ENCODE data around the gene ADAMTS6. TPM values are rescaled to one million over a fixed set of nuclear protein-coding genes. Genes with fewer than 3 reads are reported as not detected.
"Not testable (repeated sequence)": the region's sequence is repeated elsewhere in the genome, so short reads cannot be mapped to it uniquely, and the experiment has no call there.

The ADAMTS6 gene
- polyA plus RNA-seq, 1 experiment, result 28.0 TPM

DNA sequence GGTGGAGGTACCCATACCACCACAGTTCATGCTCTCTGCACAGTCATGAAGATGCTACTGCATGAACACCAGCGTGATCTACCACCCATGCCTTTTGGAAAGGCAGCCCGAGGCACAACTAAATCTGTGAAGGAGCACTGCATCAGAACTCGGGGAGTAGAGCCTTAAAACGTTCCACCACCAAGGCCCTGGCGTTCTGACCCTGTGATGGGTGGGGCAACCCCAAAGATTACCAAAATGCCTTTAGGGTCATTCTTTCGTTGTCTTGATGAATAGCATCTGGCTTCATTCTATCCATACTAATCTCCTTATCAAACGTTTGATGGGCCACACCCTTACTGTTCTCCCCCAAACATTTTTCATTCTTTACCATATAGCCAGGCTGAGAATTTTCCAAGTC lies 97.9 kb downstream of the ADAMTS6 start:
- CTCF ChIA-PET, result no interaction called here
- POLR2A ChIA-PET, result no interaction called here
- Histone ChIP-seq H3K4me3 (ENCODE audit: low read depth, low read length) (no peak overlapping the region), H3K36me3 (ENCODE audit: control insufficient read depth, insufficient read depth, low read length) (no peaks in the 10 kb centered on the region), H3K27me3 (ENCODE audit: control insufficient read depth, insufficient read depth, low read length) (no peaks in the 10 kb centered on the region)
- no peak for DNase-seq (ENCODE audit: low read depth)
- TF ChIP-seq, protein P1, sequence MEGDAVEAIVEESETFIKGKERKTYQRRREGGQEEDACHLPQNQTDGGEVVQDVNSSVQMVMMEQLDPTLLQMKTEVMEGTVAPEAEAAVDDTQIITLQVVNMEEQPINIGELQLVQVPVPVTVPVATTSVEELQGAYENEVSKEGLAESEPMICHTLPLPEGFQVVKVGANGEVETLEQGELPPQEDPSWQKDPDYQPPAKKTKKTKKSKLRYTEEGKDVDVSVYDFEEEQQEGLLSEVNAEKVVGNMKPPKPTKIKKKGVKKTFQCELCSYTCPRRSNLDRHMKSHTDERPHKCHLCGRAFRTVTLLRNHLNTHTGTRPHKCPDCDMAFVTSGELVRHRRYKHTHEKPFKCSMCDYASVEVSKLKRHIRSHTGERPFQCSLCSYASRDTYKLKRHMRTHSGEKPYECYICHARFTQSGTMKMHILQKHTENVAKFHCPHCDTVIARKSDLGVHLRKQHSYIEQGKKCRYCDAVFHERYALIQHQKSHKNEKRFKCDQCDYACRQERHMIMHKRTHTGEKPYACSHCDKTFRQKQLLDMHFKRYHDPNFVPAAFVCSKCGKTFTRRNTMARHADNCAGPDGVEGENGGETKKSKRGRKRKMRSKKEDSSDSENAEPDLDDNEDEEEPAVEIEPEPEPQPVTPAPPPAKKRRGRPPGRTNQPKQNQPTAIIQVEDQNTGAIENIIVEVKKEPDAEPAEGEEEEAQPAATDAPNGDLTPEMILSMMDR (IDR thresholded peaks at IDR 0.05; ENCODE audit: insufficient read depth, low read depth, low read length), result no peak

DNA sequence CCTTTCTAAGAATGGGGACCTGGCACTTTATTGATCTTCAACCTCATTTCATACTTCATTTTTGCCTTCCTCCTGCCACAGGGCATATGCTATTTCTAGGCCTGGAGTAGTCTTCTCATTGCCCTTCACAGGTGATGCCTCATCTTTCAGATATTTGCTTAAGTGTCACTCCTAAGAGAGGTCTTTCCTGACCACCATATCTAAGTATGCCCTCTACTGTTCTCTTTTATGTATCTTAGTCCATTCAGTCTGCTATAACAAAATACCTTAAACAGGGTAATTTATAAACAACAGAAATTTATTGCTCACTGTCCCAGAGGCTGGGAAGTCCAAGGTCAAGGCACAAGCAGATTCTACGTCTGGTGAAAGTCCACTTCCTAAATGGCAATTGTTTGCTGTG lies 99.1 kb downstream of the ADAMTS6 start:
- ChIA-PET CTCF (interaction anchor here (0.9 kb wide), 1 partner anchor 422 kb away, joined by 3 read pairs; no protein-coding TSS in a partner anchor), POLR2A (no interaction called here)
- no peaks in the 10 kb centered on the region for H3K27me3 ChIP-seq (ENCODE audit: control insufficient read depth, insufficient read depth, low read length)
- H3K4me3 ChIP-seq (ENCODE audit: low read depth, low read length), result no peak overlapping the region
- no peaks in the 10 kb centered on the region for H3K36me3 ChIP-seq (ENCODE audit: control insufficient read depth, insufficient read depth, low read length)
- DNase-seq (ENCODE audit: low read depth), result no peak
- TF ChIP-seq, protein P1 (IDR thresholded peaks at IDR 0.05; ENCODE audit: insufficient read depth, low read depth, low read length), result no peak

DNA sequence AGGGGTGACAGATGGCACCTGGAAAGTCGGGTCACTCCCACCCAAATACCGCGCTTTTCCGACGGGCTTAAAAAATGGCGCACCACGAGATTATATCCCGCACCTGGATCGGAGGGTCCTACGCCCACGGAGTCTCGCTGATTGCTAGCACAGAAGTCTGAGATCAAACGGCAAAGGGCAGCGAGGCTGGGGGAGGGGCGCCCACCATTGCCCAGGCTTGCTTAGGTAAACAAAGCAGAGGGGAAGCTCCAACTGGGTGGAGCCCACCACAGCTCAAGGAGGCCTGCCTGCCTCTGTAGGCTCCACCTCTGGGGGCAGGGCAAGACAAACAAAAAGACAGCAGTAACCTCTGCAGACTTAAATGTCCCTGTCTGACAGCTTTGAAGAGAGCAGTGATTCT lies 111.2 kb downstream of the ADAMTS6 start:
- H3K36me3 ChIP-seq (ENCODE audit: control insufficient read depth, insufficient read depth, low read length); POLR2A ChIA-PET; H3K4me3 ChIP-seq (ENCODE audit: low read depth, low read length); CTCF ChIA-PET; H3K27me3 ChIP-seq (ENCODE audit: control insufficient read depth, insufficient read depth, low read length); DNase-seq (ENCODE audit: low read depth): not testable (repeated sequence)

DNA sequence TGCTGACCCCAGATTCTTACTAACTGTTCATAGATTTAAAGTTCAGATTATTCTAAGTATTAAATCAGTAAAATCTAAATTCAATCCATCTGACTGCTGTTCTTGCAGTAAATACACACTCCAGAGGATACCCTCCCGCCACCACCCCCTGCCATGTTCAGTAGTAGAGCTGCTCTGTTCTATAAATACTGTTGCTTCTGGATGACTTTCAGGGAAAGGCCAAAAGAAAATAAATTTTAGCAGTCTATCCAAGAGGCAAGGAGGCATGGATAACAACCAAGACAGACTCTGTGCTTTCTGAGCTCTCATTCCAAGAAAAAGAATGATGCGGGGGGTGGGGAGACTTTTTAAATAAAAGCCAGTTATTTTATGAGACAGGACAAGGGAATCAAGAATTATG lies 115.1 kb downstream of the ADAMTS6 start:
- POLR2A ChIA-PET, result no interaction called here
- CTCF ChIA-PET, result no interaction called here
- TF ChIP-seq, protein P1 (IDR thresholded peaks at IDR 0.05; ENCODE audit: insufficient read depth, low read depth, low read length), result no peak
- DNase-seq (ENCODE audit: low read depth), result no peak
- Histone ChIP-seq H3K36me3 (ENCODE audit: control insufficient read depth, insufficient read depth, low read length) (no peaks in the 10 kb centered on the region), H3K27me3 (ENCODE audit: control insufficient read depth, insufficient read depth, low read length) (no peaks in the 10 kb centered on the region), H3K4me3 (ENCODE audit: low read depth, low read length) (no peak overlapping the region)

DNA sequence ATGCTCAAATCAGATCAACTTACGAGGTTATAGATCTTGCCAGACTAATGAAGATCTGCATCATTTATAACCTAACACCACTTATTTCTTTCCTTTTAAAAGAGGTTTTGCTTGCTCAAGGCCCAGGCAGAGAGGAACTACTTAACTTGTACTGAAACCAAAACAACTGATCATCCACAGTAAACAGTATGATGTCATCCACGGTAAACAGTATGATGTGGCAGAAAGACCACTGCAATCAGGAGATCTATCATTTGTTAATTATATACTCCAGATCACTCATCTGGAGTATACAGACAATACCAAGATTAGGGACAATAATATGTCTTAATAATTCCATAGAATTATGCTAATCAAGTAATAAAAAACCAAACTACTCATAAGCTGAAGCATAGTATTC lies 116.8 kb downstream of the ADAMTS6 start:
- POLR2A ChIA-PET, result no interaction called here
- no peak for DNase-seq (ENCODE audit: low read depth)
- TF ChIP-seq, protein P1 (IDR thresholded peaks at IDR 0.05; ENCODE audit: insufficient read depth, low read depth, low read length), result no peak
- Histone ChIP-seq H3K27me3 (ENCODE audit: control insufficient read depth, insufficient read depth, low read length) (no peaks in the 10 kb centered on the region), H3K4me3 (ENCODE audit: low read depth, low read length) (no peak overlapping the region), H3K36me3 (ENCODE audit: control insufficient read depth, insufficient read depth, low read length) (no peaks in the 10 kb centered on the region)
- CTCF ChIA-PET, result interaction anchor here (0.9 kb wide), 1 partner anchor 112 kb away, joined by 4 read pairs; no protein-coding TSS in a partner anchor

DNA sequence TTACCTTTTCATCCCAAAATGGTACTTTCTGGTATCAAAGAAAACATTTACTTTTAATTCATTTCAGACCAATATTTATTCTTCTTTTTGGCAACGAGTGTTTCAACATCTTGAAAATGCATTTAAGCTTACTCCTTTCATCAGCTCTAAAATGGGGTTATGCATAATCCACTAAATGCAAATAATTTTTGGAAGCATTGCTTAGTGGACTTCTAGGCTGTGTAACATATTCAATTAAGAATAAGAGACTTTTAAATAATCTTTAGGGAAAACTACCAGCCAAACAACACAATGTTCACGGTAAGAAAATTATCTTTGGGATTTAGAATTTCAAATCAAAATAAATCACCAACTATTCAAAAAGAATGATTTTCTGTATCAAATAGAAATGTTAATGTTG lies 118.2 kb downstream of the ADAMTS6 start:
- POLR2A ChIA-PET, result no interaction called here
- Histone ChIP-seq H3K36me3 (ENCODE audit: control insufficient read depth, insufficient read depth, low read length) (no peaks in the 10 kb centered on the region), H3K27me3 (ENCODE audit: control insufficient read depth, insufficient read depth, low read length) (no peaks in the 10 kb centered on the region), H3K4me3 (ENCODE audit: low read depth, low read length) (no peak overlapping the region)
- CTCF ChIA-PET, result interaction anchor here (1.0 kb wide), 1 partner anchor 30 kb away, joined by 3 read pairs; no protein-coding TSS in a partner anchor
- no peak for DNase-seq (ENCODE audit: low read depth)
- TF ChIP-seq, protein P1 (IDR thresholded peaks at IDR 0.05; ENCODE audit: insufficient read depth, low read depth, low read length), result no peak

Measured in BJ (cell line).